ENCODE data around the gene KCTD2. TPM values are rescaled to one million over a fixed set of nuclear protein-coding genes. Genes with fewer than 3 reads are reported as not detected.

Gene KCTD2
- total and polyA plus RNA-seq, 2 of the 13 experiments (the other 11 are each of a cell fraction or from before 2014, with no cell fraction given), result 28.3 to 32.6 TPM

DNA sequence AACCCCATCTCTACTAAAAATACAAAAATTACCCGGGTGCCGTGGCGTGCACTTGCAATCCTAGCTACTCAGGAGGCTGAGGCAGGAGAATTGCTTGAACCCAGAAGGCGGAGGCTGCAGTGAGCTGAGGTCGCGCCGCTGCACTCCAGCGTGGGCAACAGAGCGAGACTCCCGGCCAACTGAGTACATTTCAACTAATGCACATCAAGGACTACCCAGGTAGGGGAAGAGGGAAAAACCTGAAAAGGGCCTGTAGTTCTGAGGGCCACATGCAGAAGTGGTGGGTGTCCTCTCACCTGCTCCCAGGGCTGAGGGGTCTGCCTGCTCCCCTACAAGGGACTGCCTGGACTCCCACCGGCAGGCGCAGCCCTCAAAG, 40.1 kb downstream of the KCTD2 start (continued):
- TF ChIP-seq, protein P1, sequence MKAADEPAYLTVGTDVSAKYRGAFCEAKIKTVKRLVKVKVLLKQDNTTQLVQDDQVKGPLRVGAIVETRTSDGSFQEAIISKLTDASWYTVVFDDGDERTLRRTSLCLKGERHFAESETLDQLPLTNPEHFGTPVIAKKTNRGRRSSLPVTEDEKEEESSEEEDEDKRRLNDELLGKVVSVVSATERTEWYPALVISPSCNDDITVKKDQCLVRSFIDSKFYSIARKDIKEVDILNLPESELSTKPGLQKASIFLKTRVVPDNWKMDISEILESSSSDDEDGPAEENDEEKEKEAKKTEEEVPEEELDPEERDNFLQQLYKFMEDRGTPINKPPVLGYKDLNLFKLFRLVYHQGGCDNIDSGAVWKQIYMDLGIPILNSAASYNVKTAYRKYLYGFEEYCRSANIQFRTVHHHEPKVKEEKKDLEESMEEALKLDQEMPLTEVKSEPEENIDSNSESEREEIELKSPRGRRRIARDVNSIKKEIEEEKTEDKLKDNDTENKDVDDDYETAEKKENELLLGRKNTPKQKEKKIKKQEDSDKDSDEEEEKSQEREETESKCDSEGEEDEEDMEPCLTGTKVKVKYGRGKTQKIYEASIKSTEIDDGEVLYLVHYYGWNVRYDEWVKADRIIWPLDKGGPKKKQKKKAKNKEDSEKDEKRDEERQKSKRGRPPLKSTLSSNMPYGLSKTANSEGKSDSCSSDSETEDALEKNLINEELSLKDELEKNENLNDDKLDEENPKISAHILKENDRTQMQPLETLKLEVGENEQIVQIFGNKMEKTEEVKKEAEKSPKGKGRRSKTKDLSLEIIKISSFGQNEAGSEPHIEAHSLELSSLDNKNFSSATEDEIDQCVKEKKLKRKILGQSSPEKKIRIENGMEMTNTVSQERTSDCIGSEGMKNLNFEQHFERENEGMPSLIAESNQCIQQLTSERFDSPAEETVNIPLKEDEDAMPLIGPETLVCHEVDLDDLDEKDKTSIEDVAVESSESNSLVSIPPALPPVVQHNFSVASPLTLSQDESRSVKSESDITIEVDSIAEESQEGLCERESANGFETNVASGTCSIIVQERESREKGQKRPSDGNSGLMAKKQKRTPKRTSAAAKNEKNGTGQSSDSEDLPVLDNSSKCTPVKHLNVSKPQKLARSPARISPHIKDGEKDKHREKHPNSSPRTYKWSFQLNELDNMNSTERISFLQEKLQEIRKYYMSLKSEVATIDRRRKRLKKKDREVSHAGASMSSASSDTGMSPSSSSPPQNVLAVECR (CRISPR knock-in tag; IDR thresholded peaks at IDR 0.05; ENCODE audit: borderline replicate concordance), result peak; percentile 9; the same call in 1 of the 2 replicates
- TF ChIP-seq, protein P2, sequence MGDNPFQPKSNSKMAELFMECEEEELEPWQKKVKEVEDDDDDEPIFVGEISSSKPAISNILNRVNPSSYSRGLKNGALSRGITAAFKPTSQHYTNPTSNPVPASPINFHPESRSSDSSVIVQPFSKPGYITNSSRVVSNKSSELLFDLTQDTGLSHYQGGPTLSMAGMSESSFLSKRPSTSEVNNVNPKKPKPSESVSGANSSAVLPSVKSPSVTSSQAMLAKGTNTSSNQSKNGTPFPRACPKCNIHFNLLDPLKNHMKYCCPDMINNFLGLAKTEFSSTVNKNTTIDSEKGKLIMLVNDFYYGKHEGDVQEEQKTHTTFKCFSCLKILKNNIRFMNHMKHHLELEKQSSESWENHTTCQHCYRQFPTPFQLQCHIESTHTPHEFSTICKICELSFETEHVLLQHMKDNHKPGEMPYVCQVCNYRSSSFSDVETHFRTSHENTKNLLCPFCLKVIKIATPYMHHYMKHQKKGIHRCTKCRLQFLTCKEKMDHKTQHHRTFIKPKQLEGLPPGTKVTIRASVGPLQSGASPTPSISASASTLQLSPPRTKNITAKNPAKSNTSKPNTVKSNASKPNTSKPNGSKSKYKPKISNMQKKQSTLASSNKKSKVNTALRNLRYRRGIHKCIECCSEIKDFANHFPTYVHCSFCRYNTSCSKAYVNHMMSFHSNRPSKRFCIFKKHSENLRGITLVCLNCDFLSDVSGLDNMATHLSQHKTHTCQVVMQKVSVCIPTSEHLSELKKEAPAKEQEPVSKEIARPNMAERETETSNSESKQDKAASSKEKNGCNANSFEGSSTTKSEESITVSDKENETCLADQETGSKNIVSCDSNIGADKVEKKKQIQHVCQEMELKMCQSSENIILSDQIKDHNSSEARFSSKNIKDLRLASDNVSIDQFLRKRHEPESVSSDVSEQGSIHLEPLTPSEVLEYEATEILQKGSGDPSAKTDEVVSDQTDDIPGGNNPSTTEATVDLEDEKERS (CRISPR knock-in tag; IDR thresholded peaks at IDR 0.05), result 0 out of 2 replicates have a peak, but pooled peaks have one; percentile 55
- TF ChIP-seq ZNF879 (CRISPR knock-in tag; IDR thresholded peaks at IDR 0.05) (no peak), SRY (CRISPR knock-in tag; IDR thresholded peaks at IDR 0.05) (no peak), CCAR2 (optimal IDR thresholded peaks at IDR 0.05; ENCODE audit: low read depth, low read length) (no peak), ZNF343 (CRISPR knock-in tag; IDR thresholded peaks at IDR 0.05) (peak; percentile 60; the same call in 1 of the 2 replicates), KDM3A (CRISPR knock-in tag; IDR thresholded peaks at IDR 0.05; ENCODE audit: low read depth) (0 out of 2 replicates have a peak, but pooled peaks have one; percentile 17), ZNF20 (CRISPR knock-in tag; IDR thresholded peaks at IDR 0.05) (0 out of 2 replicates have a peak, but pooled peaks have one; percentile 52), MAF1 (CRISPR knock-in tag; IDR thresholded peaks at IDR 0.05; ENCODE audit: borderline replicate concordance) (no peak), SMYD3 (CRISPR knock-in tag; IDR thresholded peaks at IDR 0.05) (no peak), ZNF501 (CRISPR knock-in tag; IDR thresholded peaks at IDR 0.05) (peak; percentile 7), ZBTB21 (CRISPR knock-in tag; IDR thresholded peaks at IDR 0.05) (no peak), ELF4 (CRISPR knock-in tag; IDR thresholded peaks at IDR 0.05; ENCODE audit: borderline replicate concordance) (peak; percentile 30; the same call in 1 of the 2 replicates), NFYC (CRISPR knock-in tag; IDR thresholded peaks at IDR 0.05) (no peak), ZNF292 (CRISPR knock-in tag; IDR thresholded peaks at IDR 0.05; ENCODE audit: borderline replicate concordance, low read depth) (peak; percentile 13; the same call in 1 of the 2 replicates)
- TF ChIP-seq, protein P3, sequence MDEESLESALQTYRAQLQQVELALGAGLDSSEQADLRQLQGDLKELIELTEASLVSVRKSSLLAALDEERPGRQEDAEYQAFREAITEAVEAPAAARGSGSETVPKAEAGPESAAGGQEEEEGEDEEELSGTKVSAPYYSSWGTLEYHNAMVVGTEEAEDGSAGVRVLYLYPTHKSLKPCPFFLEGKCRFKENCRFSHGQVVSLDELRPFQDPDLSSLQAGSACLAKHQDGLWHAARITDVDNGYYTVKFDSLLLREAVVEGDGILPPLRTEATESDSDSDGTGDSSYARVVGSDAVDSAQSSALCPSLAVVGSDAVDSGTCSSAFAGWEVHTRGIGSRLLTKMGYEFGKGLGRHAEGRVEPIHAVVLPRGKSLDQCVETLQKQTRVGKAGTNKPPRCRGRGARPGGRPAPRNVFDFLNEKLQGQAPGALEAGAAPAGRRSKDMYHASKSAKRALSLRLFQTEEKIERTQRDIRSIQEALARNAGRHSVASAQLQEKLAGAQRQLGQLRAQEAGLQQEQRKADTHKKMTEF (CRISPR knock-in tag; IDR thresholded peaks at IDR 0.05), result peak; percentile 30; the same call in 1 of the 2 replicates
- TF ChIP-seq, protein P4, sequence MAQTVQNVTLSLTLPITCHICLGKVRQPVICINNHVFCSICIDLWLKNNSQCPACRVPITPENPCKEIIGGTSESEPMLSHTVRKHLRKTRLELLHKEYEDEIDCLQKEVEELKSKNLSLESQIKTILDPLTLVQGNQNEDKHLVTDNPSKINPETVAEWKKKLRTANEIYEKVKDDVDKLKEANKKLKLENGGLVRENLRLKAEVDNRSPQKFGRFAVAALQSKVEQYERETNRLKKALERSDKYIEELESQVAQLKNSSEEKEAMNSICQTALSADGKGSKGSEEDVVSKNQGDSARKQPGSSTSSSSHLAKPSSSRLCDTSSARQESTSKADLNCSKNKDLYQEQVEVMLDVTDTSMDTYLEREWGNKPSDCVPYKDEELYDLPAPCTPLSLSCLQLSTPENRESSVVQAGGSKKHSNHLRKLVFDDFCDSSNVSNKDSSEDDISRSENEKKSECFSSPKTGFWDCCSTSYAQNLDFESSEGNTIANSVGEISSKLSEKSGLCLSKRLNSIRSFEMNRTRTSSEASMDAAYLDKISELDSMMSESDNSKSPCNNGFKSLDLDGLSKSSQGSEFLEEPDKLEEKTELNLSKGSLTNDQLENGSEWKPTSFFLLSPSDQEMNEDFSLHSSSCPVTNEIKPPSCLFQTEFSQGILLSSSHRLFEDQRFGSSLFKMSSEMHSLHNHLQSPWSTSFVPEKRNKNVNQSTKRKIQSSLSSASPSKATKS (CRISPR knock-in tag; IDR thresholded peaks at IDR 0.05), result no peak
- TF ChIP-seq, protein P5, sequence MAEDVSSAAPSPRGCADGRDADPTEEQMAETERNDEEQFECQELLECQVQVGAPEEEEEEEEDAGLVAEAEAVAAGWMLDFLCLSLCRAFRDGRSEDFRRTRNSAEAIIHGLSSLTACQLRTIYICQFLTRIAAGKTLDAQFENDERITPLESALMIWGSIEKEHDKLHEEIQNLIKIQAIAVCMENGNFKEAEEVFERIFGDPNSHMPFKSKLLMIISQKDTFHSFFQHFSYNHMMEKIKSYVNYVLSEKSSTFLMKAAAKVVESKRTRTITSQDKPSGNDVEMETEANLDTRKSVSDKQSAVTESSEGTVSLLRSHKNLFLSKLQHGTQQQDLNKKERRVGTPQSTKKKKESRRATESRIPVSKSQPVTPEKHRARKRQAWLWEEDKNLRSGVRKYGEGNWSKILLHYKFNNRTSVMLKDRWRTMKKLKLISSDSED (CRISPR knock-in tag; IDR thresholded peaks at IDR 0.05), result no peak

Measured in HepG2 (cell line).